ENCODE results near the gene ZNF609.
"Not testable (repeated sequence)": the region's sequence is repeated elsewhere in the genome, so short reads cannot be mapped to it uniquely, and the experiment has no call there.

ZNF609 gene

GRCh38 chr15:64456634-64457108, 3.7 kb upstream of the ZNF609 start:
- no peak for DNase-seq

DNA sequence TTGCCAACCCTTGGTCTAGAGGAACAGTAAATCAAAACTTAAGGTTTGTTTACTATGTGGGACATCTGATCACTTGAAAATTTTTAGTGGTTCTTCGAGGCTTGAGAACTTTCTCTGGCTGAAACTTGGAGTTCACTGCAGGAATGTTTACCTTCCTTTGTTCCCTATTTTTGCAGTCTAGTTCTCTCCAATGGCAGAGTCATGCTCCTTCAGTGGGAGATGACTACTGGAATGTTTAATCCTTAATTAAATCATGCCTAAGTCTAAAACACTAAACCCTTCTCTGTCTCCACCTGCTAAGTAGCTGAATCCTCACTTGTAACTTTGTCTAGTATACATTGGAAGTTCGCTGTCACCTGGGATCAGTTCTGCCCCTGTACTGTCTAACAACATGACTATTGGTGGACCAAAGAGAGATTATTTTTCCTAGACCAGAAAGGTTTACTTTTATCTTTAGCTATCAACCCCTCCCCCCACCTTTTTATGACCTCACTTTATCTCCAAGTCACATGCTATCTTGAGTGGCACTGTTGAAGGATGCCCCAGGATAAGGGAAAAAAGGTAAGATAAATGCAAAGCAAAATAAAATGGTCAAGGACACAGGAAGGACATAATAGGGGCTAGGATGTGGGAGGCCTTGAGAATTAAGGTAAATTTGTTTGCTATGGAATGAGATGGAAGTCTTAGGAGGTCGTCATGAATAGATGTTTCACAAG, 1.2 kb upstream of the ZNF609 start:
- no peak for DNase-seq

DNA sequence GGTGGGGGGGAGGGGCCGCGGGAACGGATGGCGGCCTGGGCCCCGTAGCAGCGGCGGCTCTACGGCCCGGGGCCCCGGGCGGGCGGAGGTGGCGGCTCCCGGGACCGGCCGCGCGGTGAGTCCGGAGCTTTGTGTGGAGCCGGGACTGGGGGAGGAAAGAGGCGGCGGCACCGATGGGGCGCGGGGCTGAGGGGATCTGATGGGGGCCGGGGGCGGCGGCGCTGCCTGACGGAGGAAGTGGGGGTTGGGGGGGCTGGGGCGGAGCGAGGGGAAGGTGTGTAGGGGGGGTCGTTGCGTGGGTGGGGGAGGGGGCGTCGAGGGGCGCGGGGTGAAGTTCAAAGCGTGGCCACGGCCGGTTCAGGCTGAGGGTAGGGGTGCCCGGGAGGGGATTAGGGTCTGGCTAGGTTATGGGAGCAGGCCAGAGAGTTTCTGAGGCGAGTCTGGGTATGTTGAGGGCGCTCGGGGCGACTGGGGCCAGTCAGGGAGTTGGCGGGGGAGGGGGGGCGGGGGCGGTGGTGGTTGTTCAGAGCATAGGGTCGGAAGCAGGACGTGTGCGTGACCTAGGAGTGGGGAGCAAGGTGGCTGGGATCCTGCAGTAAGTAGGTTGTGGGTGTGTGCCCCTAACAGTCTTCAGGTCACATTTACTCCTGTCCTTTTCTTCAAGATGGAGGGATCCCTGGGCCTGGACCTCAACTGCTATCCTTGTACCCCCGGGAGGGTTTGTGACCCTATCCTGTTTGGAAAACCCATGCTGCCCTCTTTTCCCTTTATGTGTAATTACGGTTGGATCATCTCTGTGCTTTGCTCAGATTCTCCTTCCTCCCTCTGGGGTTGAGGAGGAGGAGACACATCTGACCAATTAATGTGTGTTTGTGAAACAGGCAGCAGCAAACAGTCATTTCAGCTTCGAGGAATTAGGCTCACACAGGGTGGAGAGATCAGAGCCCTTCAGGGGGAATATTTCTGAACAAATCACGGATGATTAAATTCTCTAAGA, 644 bp downstream of the ZNF609 start:
- DNase-seq, result peak; percentile 28

- peak; percentile 56 for DNase-seq
Measured at GRCh38 chr15:64461721-64462162, 1.4 kb downstream of the ZNF609 start.

DNA sequence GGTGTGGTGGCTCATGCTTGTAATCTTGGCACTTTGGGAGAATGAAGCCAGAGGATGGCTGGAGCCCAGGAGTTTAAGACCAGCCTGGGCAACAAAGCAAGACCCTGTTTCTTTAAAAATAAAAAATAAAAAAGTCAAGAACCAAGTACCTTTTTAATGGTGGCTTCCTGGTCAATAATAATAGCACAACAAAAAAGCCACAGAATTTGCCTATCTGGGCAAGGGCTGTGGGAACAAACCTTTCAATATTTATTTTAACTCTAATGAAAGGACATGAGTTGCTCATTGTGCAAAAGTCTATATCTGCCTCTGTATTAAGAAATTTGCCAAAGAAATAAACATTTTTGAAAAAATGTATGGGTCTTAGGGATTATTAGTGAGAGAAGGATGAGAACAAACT, 2.1 kb downstream of the ZNF609 start:
- DNase-seq, result no peak

DNA sequence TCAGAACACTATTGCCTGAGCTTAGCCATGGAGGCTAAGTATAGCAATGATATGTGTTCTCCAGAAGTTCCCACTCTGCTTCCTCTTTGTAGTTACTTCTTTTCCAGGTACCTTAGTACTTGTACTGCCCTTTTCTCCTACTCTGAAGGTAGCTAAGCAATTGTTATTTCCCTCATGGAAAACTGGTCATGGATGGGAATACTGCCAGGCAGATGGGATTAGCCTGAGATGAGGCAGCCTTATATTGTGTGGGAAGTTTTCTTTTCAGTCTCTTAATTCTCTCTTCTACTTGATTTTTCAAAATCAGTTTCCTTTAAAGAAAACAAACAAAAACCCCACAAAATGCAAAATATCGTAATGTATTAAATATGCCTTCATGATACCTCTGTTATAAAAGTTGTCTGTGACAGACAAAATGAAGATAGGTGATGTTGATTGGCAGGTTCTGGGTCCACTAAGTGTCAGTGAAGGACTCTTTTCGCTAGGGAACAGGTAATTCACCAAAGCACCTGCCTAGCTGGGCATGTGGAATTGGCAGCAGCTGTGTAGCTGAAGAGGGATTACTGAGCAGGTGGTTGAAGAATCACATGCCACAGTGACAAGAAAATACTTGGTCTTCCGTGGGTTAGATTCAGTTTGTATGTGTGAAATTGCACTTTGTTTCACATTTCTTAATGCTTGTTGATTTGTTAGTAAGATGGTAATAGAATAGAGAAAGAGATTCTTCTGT, 4.1 kb downstream of the ZNF609 start:
- peak; percentile 63 for DNase-seq

GRCh38 chr15:64466408-64467141, 6.2 kb downstream of the ZNF609 start:
- no peak for DNase-seq

- no peak for DNase-seq
Measured at GRCh38 chr15:64472161-64472560, 11.8 kb downstream of the ZNF609 start.

GRCh38 chr15:64474846-64475245, 14.5 kb downstream of the ZNF609 start:
- DNase-seq, result no peak

- no peak for DNase-seq
Measured at GRCh38 chr15:64476550-64476949, 16.2 kb downstream of the ZNF609 start.

DNA sequence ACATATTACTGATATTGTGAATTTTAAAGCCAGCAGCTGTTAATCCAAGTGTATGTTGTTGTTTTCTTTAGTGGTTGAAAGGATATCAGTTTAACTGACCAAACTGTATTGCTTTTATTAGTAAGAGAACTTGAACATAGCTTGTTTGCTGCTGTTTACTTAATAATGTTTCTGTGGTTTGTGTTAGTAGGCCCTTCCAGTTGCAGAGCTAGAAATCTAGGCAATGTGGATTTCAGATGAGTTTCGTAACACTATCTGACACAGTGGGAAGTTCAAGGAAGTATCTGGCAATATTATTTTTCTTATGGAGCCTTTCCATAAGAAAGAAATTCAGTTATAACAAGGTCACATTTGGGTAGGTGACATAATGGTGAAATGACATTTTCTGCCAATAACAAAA, 18.5 kb downstream of the ZNF609 start:
- DNase-seq, result no peak

- no peak for DNase-seq
Measured at GRCh38 chr15:64480891-64481290, 20.5 kb downstream of the ZNF609 start.

DNA sequence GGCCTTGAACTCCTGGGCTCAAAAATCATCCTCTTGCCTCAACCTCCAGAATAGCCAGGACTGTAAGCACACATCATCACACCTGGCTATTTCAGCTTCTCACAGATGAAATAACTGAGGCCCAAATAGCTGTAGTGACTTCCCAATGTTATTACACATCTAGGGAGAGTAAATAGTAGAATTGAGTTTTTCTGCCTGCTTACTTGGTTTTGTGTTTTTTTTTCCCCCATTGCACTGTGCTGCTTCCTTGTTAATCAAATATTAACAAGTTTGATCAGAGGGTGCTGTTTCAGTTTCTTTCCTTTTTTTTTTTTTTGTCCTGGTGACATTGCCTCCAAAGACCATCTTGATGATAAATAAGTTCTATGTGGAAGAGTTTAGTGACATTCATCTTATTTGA, 23.4 kb downstream of the ZNF609 start:
- no peak for DNase-seq

- no peak for DNase-seq
Measured at GRCh38 chr15:64485796-64486195, 25.4 kb downstream of the ZNF609 start.

DNA sequence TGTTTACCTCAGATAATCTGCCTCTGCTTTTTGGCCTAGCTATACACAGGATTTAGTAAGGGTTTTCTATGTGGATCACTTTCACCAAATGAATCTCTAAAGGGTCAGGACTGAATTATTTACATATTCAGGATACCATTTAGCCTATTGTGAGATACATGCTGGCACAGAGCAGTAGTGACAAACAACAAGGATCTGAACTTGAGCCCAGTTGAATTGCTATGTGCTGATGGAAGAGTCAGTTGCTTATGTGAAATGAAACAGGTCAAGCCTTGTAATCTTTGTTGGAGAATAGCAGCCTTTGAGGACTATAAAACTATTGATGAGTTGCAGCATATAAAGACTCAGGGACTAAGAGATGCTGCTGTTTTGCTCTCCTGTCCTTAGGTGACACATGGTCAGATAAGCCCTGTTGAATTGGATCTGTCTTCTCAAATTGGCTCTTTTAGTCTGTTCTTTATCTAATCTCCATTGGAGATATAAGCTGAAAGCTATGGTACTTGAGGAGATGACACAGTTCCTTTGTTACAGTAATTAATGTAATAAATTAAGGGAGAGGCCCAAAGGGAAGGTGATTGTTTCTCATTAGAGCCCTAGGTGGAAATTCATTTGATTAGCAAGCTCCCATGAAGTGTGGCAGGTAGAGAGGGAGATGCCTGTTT, 30.4 kb downstream of the ZNF609 start:
- DNase-seq, result no peak

DNA sequence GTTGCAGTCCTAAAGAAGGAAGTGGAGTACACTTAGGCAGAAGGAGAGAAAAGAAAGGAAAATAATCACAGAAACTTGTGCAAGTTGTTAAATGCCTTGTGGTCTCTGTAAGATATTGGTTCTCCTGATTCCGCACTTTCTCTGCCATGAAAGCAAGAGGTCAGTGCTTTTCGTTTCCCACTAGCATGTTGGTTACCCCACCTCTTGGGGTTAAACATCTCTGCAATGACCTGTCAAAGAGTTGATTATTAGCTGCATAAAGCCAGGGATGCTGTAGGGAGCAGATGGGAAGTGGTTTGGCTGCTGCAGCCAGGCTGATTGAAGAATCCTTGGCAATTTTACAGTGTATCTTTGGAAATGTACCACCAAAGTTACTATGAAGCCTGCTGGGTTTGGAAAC, 33.3 kb downstream of the ZNF609 start:
- no peak for DNase-seq

- DNase-seq, result not testable (repeated sequence)
Measured at GRCh38 chr15:64495968-64496367, 35.6 kb downstream of the ZNF609 start.

DNA sequence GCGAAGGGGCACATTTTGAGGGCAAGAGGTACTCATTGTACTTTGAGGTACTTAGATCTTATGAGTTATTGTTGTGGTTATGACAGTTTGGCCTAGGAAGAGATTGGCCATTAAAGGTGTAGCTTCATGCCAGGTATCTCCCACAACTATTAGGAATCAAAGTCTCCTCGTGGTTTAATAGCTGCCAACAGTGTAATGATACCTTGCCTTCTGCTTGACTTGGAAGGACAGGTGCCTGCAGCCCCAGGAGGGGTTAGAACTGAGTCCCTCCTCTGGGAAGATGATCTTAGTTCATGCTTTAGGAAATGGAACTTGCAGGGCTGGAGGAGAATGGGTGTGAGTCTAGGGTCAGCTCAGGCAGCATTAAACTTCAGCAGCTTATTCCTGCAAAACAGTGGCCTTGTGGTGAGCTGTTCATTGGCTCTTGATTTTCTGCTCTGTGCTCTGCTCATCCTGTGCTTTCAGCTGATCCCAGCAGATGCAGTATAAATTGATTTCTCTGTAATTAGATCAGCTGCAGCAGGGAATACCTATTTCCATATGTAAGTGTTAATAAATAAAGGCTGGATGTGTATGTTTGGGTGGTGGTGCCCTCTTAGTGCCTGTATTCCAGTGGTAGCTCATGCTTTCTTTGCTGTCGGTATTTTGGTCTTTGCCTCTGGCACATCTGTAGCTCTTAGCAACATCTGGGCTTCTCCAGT, 40.5 kb downstream of the ZNF609 start:
- no peak for DNase-seq

- peak; percentile 56 for DNase-seq
Measured at GRCh38 chr15:64501396-64501715, 41.0 kb downstream of the ZNF609 start.

DNA sequence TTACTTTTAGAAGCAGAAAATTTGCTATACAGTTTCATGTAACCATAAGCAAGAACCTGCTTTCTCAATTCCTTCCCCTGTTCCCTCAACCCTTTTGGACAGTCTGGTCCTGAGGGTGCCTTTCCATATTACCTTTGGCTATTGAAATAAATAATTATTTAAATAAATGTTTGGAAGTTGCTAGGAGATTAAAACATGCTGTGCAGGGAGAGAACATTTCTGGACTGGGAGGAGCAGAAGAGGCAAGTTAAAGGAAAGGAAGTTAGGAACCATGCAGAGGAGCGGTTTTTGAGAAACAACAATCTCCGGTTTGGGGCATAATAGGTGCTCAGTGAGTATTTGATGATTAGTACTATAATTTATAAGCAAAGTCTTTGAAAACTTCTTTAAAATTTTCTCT, 41.8 kb downstream of the ZNF609 start:
- DNase-seq, result no peak

DNA sequence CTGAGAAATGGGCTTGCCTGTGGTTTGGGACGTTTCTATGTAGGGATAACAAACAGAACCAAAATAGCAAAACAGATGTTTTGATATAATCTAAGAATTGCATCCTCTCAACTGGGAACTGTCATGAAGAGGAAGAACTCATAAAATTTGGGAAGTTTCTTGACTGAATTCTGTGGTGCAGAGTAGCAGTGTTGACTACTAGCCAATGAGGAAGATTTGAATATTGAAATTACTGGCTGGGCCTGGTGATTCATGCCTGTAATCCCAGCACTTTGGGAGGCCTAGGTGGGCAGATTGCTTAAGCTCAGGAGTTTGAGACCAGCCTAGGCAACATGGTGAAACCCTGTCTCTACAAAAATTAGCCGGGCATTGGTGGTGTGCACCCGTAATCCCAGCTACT, 42.2 kb downstream of the ZNF609 start:
- DNase-seq, result no peak
